ENCODE results near the gene COL4A3. TPM values are rescaled to one million over a fixed set of nuclear protein-coding genes. Genes with fewer than 3 reads are reported as not detected.

COL4A3 gene
- total and polyA plus RNA-seq, 2 experiments from 2014 or later, result 0.11 to 0.70 TPM

- in situ Hi-C loops (cut with MboI), result no loop called here
- H3K79me2 ChIP-seq (ENCODE audit: insufficient read depth), result no peaks in the 10 kb centered on the region
- no peaks in the 10 kb centered on the region for H3K27me3 ChIP-seq (replicated peaks; ENCODE audit: insufficient read depth)
- H3K9me3 ChIP-seq (ENCODE audit: low read depth), result no peaks in the 10 kb centered on the region
- H3K27ac ChIP-seq, result no peak overlapping the region
- H3K9me2 ChIP-seq (ENCODE audit: insufficient read depth), result no peaks in the 10 kb centered on the region
- DNase-seq, result no peak
- TF ChIP-seq EZH2 (IDR thresholded peaks at IDR 0.05; ENCODE audit: insufficient read depth, poor library complexity, severe bottlenecking) (no peak), EZH2phosphoT487 (IDR thresholded peaks at IDR 0.05; ENCODE audit: insufficient read depth, low read depth) (no peak)
- no peaks in the 10 kb centered on the region for H4K20me1 ChIP-seq (ENCODE audit: insufficient read depth)
- H3K4me2 ChIP-seq (ENCODE audit: unreplicated experiment), result no peak overlapping the region
- H2AFZ ChIP-seq, result no peak overlapping the region
- no peaks in the 10 kb centered on the region for H3K4me1 ChIP-seq (ENCODE audit: insufficient read depth)
- H3K4me3 ChIP-seq, result no peak overlapping the region
- H3K9ac ChIP-seq, result no peak overlapping the region
- no peaks in the 10 kb centered on the region for H3K36me3 ChIP-seq (ENCODE audit: low read depth)
- no peaks in the 10 kb centered on the region for H3F3A ChIP-seq (ENCODE audit: insufficient read depth)
- WGBS, 2 experiments (ENCODE audit: low coverage in 1 of 2, low lambda C conversion rate in 2 of 2, missing lambda C conversion rate in 2 of 2), result 87 to 92% methylated on average over 5 of the region's 5 CpGs
These were observed 123.3 kb downstream of the COL4A3 start for GRCh38 chr2:227287771-227288170.

- H3K9me2 ChIP-seq (ENCODE audit: insufficient read depth), result no peaks in the 10 kb centered on the region
- H3K36me3 ChIP-seq (ENCODE audit: low read depth), result no peaks in the 10 kb centered on the region
- WGBS, 2 experiments (ENCODE audit: low coverage in 1 of 2, low lambda C conversion rate in 2 of 2, missing lambda C conversion rate in 2 of 2), result 57 to 67% methylated on average over 3 of the region's 3 CpGs
- no peak overlapping the region for H3K27ac ChIP-seq
- no peak overlapping the region for H2AFZ ChIP-seq
- in situ Hi-C loops (cut with MboI), result no loop called here
- no peaks in the 10 kb centered on the region for H3F3A ChIP-seq (ENCODE audit: insufficient read depth)
- no peak overlapping the region for H3K4me3 ChIP-seq
- H3K9me3 ChIP-seq (ENCODE audit: low read depth), result no peaks in the 10 kb centered on the region
- H3K9ac ChIP-seq, result no peak overlapping the region
- no peaks in the 10 kb centered on the region for H4K20me1 ChIP-seq (ENCODE audit: insufficient read depth)
- no peaks in the 10 kb centered on the region for H3K4me1 ChIP-seq (ENCODE audit: insufficient read depth)
- H3K27me3 ChIP-seq (replicated peaks; ENCODE audit: insufficient read depth), result no peaks in the 10 kb centered on the region
- H3K4me2 ChIP-seq (ENCODE audit: unreplicated experiment), result no peak overlapping the region
- H3K79me2 ChIP-seq (ENCODE audit: insufficient read depth), result no peaks in the 10 kb centered on the region
- TF ChIP-seq EZH2phosphoT487 (IDR thresholded peaks at IDR 0.05; ENCODE audit: insufficient read depth, low read depth), result no peak
- TF ChIP-seq EZH2 (IDR thresholded peaks at IDR 0.05; ENCODE audit: insufficient read depth, poor library complexity, severe bottlenecking), result no peak
- no peak for DNase-seq
These were observed 127.9 kb downstream of the COL4A3 start for GRCh38 chr2:227292314-227292713.

DNA sequence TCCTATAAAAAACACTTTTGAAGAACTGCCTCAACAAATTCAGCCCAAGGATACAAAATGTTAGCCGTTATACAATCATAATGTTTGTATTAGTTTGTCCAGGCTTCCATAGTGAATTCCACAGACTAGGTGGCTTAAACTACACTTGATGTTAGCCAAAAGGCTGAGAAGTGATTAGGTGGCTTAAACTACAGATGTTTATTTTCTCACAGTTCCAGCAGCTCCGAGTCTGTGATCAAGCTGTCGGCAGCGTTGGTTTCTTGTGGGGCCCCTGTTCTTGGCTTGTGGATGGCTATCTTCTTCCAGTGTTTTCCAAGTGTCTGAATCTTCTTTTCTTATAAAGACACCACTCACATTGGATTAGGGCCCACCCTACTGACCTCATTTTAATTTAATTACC is 129.1 kb downstream of the COL4A3 start:
- no peak overlapping the region for H3K27ac ChIP-seq
- no peaks in the 10 kb centered on the region for H3K27me3 ChIP-seq (replicated peaks; ENCODE audit: insufficient read depth)
- no peaks in the 10 kb centered on the region for H4K20me1 ChIP-seq (ENCODE audit: insufficient read depth)
- in situ Hi-C loops (cut with MboI), result no loop called here
- no peaks in the 10 kb centered on the region for H3K9me3 ChIP-seq (ENCODE audit: low read depth)
- 89 to 94% methylated on average over 4 of the region's 4 CpGs for whole genome bisulfite sequencing, 2 experiments (ENCODE audit: low coverage in 1 of 2, low lambda C conversion rate in 2 of 2, missing lambda C conversion rate in 2 of 2)
- TF ChIP-seq EZH2phosphoT487 (IDR thresholded peaks at IDR 0.05; ENCODE audit: insufficient read depth, low read depth) (no peak), EZH2 (IDR thresholded peaks at IDR 0.05; ENCODE audit: insufficient read depth, poor library complexity, severe bottlenecking) (no peak)
- H2AFZ ChIP-seq, result no peak overlapping the region
- no peaks in the 10 kb centered on the region for H3K79me2 ChIP-seq (ENCODE audit: insufficient read depth)
- no peak overlapping the region for H3K4me2 ChIP-seq (ENCODE audit: unreplicated experiment)
- H3K9ac ChIP-seq, result no peak overlapping the region
- H3F3A ChIP-seq (ENCODE audit: insufficient read depth), result no peaks in the 10 kb centered on the region
- no peak overlapping the region for H3K4me3 ChIP-seq
- no peaks in the 10 kb centered on the region for H3K9me2 ChIP-seq (ENCODE audit: insufficient read depth)
- H3K4me1 ChIP-seq (ENCODE audit: insufficient read depth), result no peaks in the 10 kb centered on the region
- no peaks in the 10 kb centered on the region for H3K36me3 ChIP-seq (ENCODE audit: low read depth)
- DNase-seq, result no peak

GRCh38 chr2:227295806-227296205 is 131.4 kb downstream of the COL4A3 start:
- Histone ChIP-seq H2AFZ (no peak overlapping the region), H3K27ac (no peak overlapping the region), H3K79me2 (ENCODE audit: insufficient read depth) (no peaks in the 10 kb centered on the region), H3K4me3 (no peak overlapping the region), H3K4me1 (ENCODE audit: insufficient read depth) (no peaks in the 10 kb centered on the region), H3K36me3 (ENCODE audit: low read depth) (no peaks in the 10 kb centered on the region), H4K20me1 (ENCODE audit: insufficient read depth) (no peaks in the 10 kb centered on the region), H3K9ac (no peak overlapping the region), H3K27me3 (replicated peaks; ENCODE audit: insufficient read depth) (no peaks in the 10 kb centered on the region), H3K9me2 (ENCODE audit: insufficient read depth) (no peaks in the 10 kb centered on the region), H3K9me3 (ENCODE audit: low read depth) (no peaks in the 10 kb centered on the region), H3F3A (ENCODE audit: insufficient read depth) (no peaks in the 10 kb centered on the region), H3K4me2 (ENCODE audit: unreplicated experiment) (no peak overlapping the region)
- in situ Hi-C loops (cut with MboI), result no loop called here
- DNase-seq, result no peak
- TF ChIP-seq EZH2 (IDR thresholded peaks at IDR 0.05; ENCODE audit: insufficient read depth, poor library complexity, severe bottlenecking), result no peak
- no peak for TF ChIP-seq EZH2phosphoT487 (IDR thresholded peaks at IDR 0.05; ENCODE audit: insufficient read depth, low read depth)
- WGBS, 2 experiments (ENCODE audit: low coverage in 1 of 2, low lambda C conversion rate in 2 of 2, missing lambda C conversion rate in 2 of 2), result 83 to 92% methylated on average over 4 of the region's 4 CpGs
